Mesendoderm (in vitro differentiated cells): Measurements from ENCODE around the gene PPP2R5C.

Experiments
- DNase-seq: peaks from one replicate; pipeline ENCODE4 v3.0.0; 2013
- H2AK5ac ChIP-seq: 2 replicates; pipeline ENCODE4 v1.6.1; 2013; ENCODE audit warnings: low read length, inconsistent platforms
- H2BK120ac ChIP-seq: 2 replicates; pipeline ENCODE4 v1.6.1; 2013; ENCODE audit warnings: low read depth, mild to moderate bottlenecking, low read length, moderate library complexity, mixed read lengths
- H2BK15ac ChIP-seq: replicated peaks from 2 replicates; pipeline ENCODE4 v1.6.1; 2013; ENCODE audit warnings: low read depth, mild to moderate bottlenecking, moderate library complexity
- H2BK5ac ChIP-seq: 2 replicates; pipeline ENCODE4 v1.6.1; 2013; ENCODE audit warnings: low read length, inconsistent platforms
- H3K18ac ChIP-seq: 2 replicates; pipeline ENCODE4 v1.6.1; 2013; ENCODE audit warnings: mild to moderate bottlenecking, low read length, mixed read lengths
- H3K23ac ChIP-seq: one replicate; pipeline ENCODE4 v1.6.1; 2013; ENCODE audit warnings: low read length
- H3K27ac ChIP-seq: 2 replicates; pipeline ENCODE4 v1.5.1; 2013; ENCODE audit warnings: low read depth, mild to moderate bottlenecking, inconsistent platforms, low read length, moderate library complexity
- H3K27me3 ChIP-seq: 2 replicates; pipeline ENCODE4 v1.6.1; 2013; ENCODE audit warnings: low read length, control low read depth, mild to moderate bottlenecking, inconsistent platforms; ENCODE audit not compliant: insufficient read depth, poor library complexity
- H3K36me3 ChIP-seq: 2 replicates; pipeline ENCODE4 v1.6.1; 2013; ENCODE audit warnings: low read length, inconsistent platforms; ENCODE audit not compliant: control insufficient read depth, insufficient read depth
- H3K4ac ChIP-seq: one replicate; pipeline ENCODE4 v1.6.1; 2013; ENCODE audit warnings: low read depth, mild to moderate bottlenecking, low read length, moderate library complexity
- H3K4me1 ChIP-seq: 2 replicates; pipeline ENCODE4 v1.6.1; 2013; ENCODE audit warnings: low read depth, low read length, inconsistent platforms; ENCODE audit not compliant: control insufficient read depth
- H3K4me2 ChIP-seq: 2 replicates; pipeline ENCODE4 v1.6.1; 2013; ENCODE audit warnings: low read length
- H3K4me3 ChIP-seq: 2 replicates; pipeline ENCODE4 v1.5.1; 2013; ENCODE audit warnings: mild to moderate bottlenecking, low read length
- H3K56ac ChIP-seq: one replicate; pipeline ENCODE4 v1.6.1; 2013; ENCODE audit warnings: low read length
- H3K79me1 ChIP-seq: 2 replicates; pipeline ENCODE4 v1.6.1; 2013; ENCODE audit warnings: low read length, inconsistent platforms
- H3K79me2 ChIP-seq: 2 replicates; pipeline ENCODE4 v1.6.1; 2013; ENCODE audit warnings: mild to moderate bottlenecking, low read length; ENCODE audit not compliant: control insufficient read depth, insufficient read depth
- H3K9ac ChIP-seq: 2 replicates; pipeline ENCODE4 v1.6.1; 2013; ENCODE audit warnings: low read length, inconsistent platforms
- H4K5ac ChIP-seq: one replicate; pipeline ENCODE4 v1.6.1; 2013; ENCODE audit warnings: low read length
- H4K8ac ChIP-seq: one replicate; pipeline ENCODE4 v1.6.1; 2013; ENCODE audit warnings: low read depth, mild to moderate bottlenecking, control low read depth, low read length, moderate library complexity
- WGBS: extraction: QIAGEN DNeasy Blood & Tissue Kit; methylation state at CpG from one replicate; pipeline ENCODE4 v1.1.7; 2013; ENCODE audit warnings: low lambda C conversion rate, missing lambda C conversion rate; ENCODE audit not compliant: insufficient coverage; ENCODE audit errors: extremely low coverage; 5-methylcytosine and 5-hydroxymethylcytosine counted together

The PPP2R5C gene

GRCh38 chr14:101719045-101719645 lies 42.4 kb upstream of the PPP2R5C start:
- no CpG with 5 or more reads among the region's 10 CpGs for WGBS
- no peaks in the 10 kb centered on the region for H3K27me3 ChIP-seq
- H3K79me2 ChIP-seq = no peaks in the 10 kb centered on the region
- no peak overlapping the region for H3K4ac ChIP-seq
- H3K4me1 ChIP-seq = peaks cover 2% of the 10 kb centered on the region
- H3K9ac ChIP-seq = no peak overlapping the region
- no peak overlapping the region for H3K18ac ChIP-seq
- no peak overlapping the region for H4K8ac ChIP-seq
- H2BK120ac ChIP-seq = no peak overlapping the region
- DNase-seq = no peak
- no peak overlapping the region for H4K5ac ChIP-seq
- H3K56ac ChIP-seq = peak overlapping the region; percentile 12
- H3K79me1 ChIP-seq = no peaks in the 10 kb centered on the region
- H3K27ac ChIP-seq = no peak overlapping the region
- H3K4me2 ChIP-seq = no peak overlapping the region
- no peak overlapping the region for H3K23ac ChIP-seq
- no peak overlapping the region for H2BK15ac ChIP-seq
- H3K4me3 ChIP-seq = no peak overlapping the region
- H2BK5ac ChIP-seq = no peak overlapping the region
- no peak overlapping the region for H2AK5ac ChIP-seq
- no peaks in the 10 kb centered on the region for H3K36me3 ChIP-seq

- Histone ChIP-seq H3K23ac (no peak overlapping the region), H3K27me3 (no peaks in the 10 kb centered on the region), H3K4me1 (peaks cover 2% of the 10 kb centered on the region), H4K5ac (no peak overlapping the region), H3K9ac (no peak overlapping the region), H3K4me3 (no peak overlapping the region), H2BK5ac (no peak overlapping the region), H3K79me2 (no peaks in the 10 kb centered on the region), H3K56ac (no peak overlapping the region), H3K36me3 (no peaks in the 10 kb centered on the region), H2AK5ac (no peak overlapping the region), H3K4me2 (no peak overlapping the region), H4K8ac (no peak overlapping the region), H2BK15ac (no peak overlapping the region), H3K18ac (no peak overlapping the region), H3K79me1 (no peaks in the 10 kb centered on the region), H3K27ac (no peak overlapping the region), H2BK120ac (no peak overlapping the region), H3K4ac (no peak overlapping the region)
- no CpG with 5 or more reads among the region's 8 CpGs for WGBS
- DNase-seq = peak; percentile 71
Observed at GRCh38 chr14:101719708-101720107, 41.8 kb upstream of the PPP2R5C start.

- Histone ChIP-seq H3K18ac (no peak overlapping the region), H3K79me2 (no peaks in the 10 kb centered on the region), H3K4me2 (no peak overlapping the region), H3K4me1 (peaks cover 2% of the 10 kb centered on the region), H3K27me3 (no peaks in the 10 kb centered on the region), H3K4me3 (no peak overlapping the region), H3K56ac (no peak overlapping the region), H2BK15ac (no peak overlapping the region), H3K4ac (no peak overlapping the region), H2BK5ac (no peak overlapping the region), H3K23ac (no peak overlapping the region), H2BK120ac (no peak overlapping the region), H4K5ac (no peak overlapping the region), H3K9ac (no peak overlapping the region), H2AK5ac (no peak overlapping the region), H3K27ac (no peak overlapping the region), H3K79me1 (no peaks in the 10 kb centered on the region), H4K8ac (no peak overlapping the region), H3K36me3 (no peaks in the 10 kb centered on the region)
- DNase-seq = no peak
- WGBS = no CpG with 5 or more reads among the region's 5 CpGs
Observed at GRCh38 chr14:101721111-101721510, 40.4 kb upstream of the PPP2R5C start.

- Histone ChIP-seq H3K56ac (peak overlapping the region; percentile 70), H3K79me1 (no peaks in the 10 kb centered on the region), H3K23ac (no peak overlapping the region), H2BK15ac (no peak overlapping the region), H3K79me2 (no peaks in the 10 kb centered on the region), H3K27ac (peak overlapping the region; percentile 29), H4K5ac (no peak overlapping the region), H3K36me3 (no peaks in the 10 kb centered on the region), H3K27me3 (no peaks in the 10 kb centered on the region), H4K8ac (no peak overlapping the region), H3K4me3 (no peak overlapping the region), H3K18ac (no peak overlapping the region), H2BK5ac (no peak overlapping the region), H3K9ac (no peak overlapping the region), H2AK5ac (no peak overlapping the region), H3K4me2 (no peak overlapping the region), H2BK120ac (no peak overlapping the region), H3K4ac (no peak overlapping the region), H3K4me1 (peaks cover 2% of the 10 kb centered on the region)
- no CpG with 5 or more reads among the region's 21 CpGs for WGBS
- peak; percentile 87 for DNase-seq
Observed at GRCh38 chr14:101721951-101722661, 39.4 kb upstream of the PPP2R5C start.

- H2AK5ac ChIP-seq = no peak overlapping the region
- H3K56ac ChIP-seq = no peak overlapping the region
- no peak overlapping the region for H4K8ac ChIP-seq
- H3K79me1 ChIP-seq = no peaks in the 10 kb centered on the region
- no peaks in the 10 kb centered on the region for H3K36me3 ChIP-seq
- H2BK5ac ChIP-seq = no peak overlapping the region
- no peak overlapping the region for H3K18ac ChIP-seq
- no peak overlapping the region for H3K27ac ChIP-seq
- H3K79me2 ChIP-seq = no peaks in the 10 kb centered on the region
- H3K4me2 ChIP-seq = no peak overlapping the region
- H2BK120ac ChIP-seq = no peak overlapping the region
- WGBS = no CpG with 5 or more reads among the region's 8 CpGs
- H3K4me1 ChIP-seq = peaks cover 2% of the 10 kb centered on the region
- no peak overlapping the region for H3K4me3 ChIP-seq
- no peak for DNase-seq
- H3K23ac ChIP-seq = no peak overlapping the region
- no peaks in the 10 kb centered on the region for H3K27me3 ChIP-seq
- no peak overlapping the region for H2BK15ac ChIP-seq
- no peak overlapping the region for H3K9ac ChIP-seq
- no peak overlapping the region for H3K4ac ChIP-seq
- no peak overlapping the region for H4K5ac ChIP-seq
Observed at GRCh38 chr14:101723061-101723595, 38.4 kb upstream of the PPP2R5C start.
